ENCODE results near the gene JCHAIN. TPM values are rescaled to one million over a fixed set of nuclear protein-coding genes. Genes with fewer than 3 reads are reported as not detected.
A peak's percentile ranks its signal among the peaks of the same experiment; 100 is the strongest.

The JCHAIN gene
- polyA plus RNA-seq, 4 donors: 0.90 to 2,753 (median 108) TPM

DNA sequence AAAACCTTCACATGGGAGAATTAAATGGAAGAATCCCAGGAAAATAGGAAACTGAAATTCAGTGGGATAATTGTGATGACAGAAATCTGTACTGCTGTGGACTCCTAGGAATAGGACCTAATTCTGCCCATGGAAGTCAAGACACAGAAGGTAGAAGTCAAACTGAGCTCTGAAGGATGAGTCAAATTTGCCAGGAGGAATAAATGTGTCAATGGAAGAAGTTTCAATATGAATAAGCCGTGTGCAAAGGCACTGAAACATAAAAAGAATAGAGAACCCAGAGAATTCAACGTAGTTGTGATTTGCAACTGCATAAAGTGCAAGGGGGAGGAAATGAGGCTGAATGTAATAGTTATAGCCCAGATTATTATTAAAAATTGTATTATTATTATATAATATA, 26.1 kb downstream of the JCHAIN start:
- Histone ChIP-seq H3K27me3 (ENCODE audit: control insufficient read depth in 3 of 3, insufficient read depth in 3 of 3, low read length in 3 of 3) (no peaks in the 10 kb centered on the region), H3K27ac (ENCODE audit: low read depth in 1 of 3, low read length in 2 of 3) (no peak overlapping the region), H3K9me3 (ENCODE audit: control insufficient read depth in 2 of 2, insufficient read depth in 1 of 2, low read depth in 1 of 2, low read length in 1 of 2) (peaks cover 0 to 9% of the 10 kb centered on the region in 2 donors), H3K4me3 (ENCODE audit: low read depth in 1 of 3, low read length in 3 of 3) (no peak overlapping the region), H3K4me1 (ENCODE audit: control insufficient read depth in 3 of 3, insufficient read depth in 2 of 3, low read depth in 1 of 3, low read length in 2 of 3) (peaks cover 0 to 3% (median 0%) of the 10 kb centered on the region in 3 donors), H3K36me3 (ENCODE audit: control insufficient read depth in 3 of 3, insufficient read depth in 2 of 3, low read depth in 1 of 3, low read length in 3 of 3) (no peaks in the 10 kb centered on the region)
- FAIRE-seq: no peak
- WGBS, 3 donors: 73 to 95% (median 77%) methylated on average over 2 of the region's 2 CpGs
- no peak for DNase-seq

- WGBS, 3 donors: 27 to 43% (median 34%) methylated on average over 8 of the region's 8 CpGs
- Histone ChIP-seq H3K27me3 (ENCODE audit: control insufficient read depth in 3 of 3, insufficient read depth in 3 of 3, low read length in 3 of 3) (no peaks in the 10 kb centered on the region), H3K36me3 (ENCODE audit: control insufficient read depth in 3 of 3, insufficient read depth in 2 of 3, low read depth in 1 of 3, low read length in 3 of 3) (no peaks in the 10 kb centered on the region), H3K4me1 (ENCODE audit: control insufficient read depth in 3 of 3, insufficient read depth in 2 of 3, low read depth in 1 of 3, low read length in 2 of 3) (peaks cover 0 to 3% (median 0%) of the 10 kb centered on the region in 3 donors), H3K4me3 (ENCODE audit: low read depth in 1 of 3, low read length in 3 of 3) (no peak overlapping the region), H3K9me3 (ENCODE audit: control insufficient read depth in 2 of 2, insufficient read depth in 1 of 2, low read depth in 1 of 2, low read length in 1 of 2) (no peaks in the 10 kb centered on the region), H3K27ac (ENCODE audit: low read depth in 1 of 3, low read length in 2 of 3) (peak overlapping the region in 1 of 3 donors; percentile 58)
- no peak for FAIRE-seq
- peak; percentile 18 to 57 for DNase-seq
Observed at GRCh38 chr4:70637239-70637913, 28.9 kb downstream of the JCHAIN start.

GRCh38 chr4:70634482-70634881, 31.8 kb downstream of the JCHAIN start:
- no peak overlapping the region for H3K4me3 ChIP-seq (ENCODE audit: low read depth in 1 of 3, low read length in 3 of 3)
- FAIRE-seq (no peak), DNase-seq (no peak)
- H3K36me3 ChIP-seq (ENCODE audit: control insufficient read depth in 3 of 3, insufficient read depth in 2 of 3, low read depth in 1 of 3, low read length in 3 of 3): no peaks in the 10 kb centered on the region
- H3K27ac ChIP-seq (ENCODE audit: low read depth in 1 of 3, low read length in 2 of 3): no peak overlapping the region
- WGBS, 3 donors: 67 to 79% (median 70%) methylated on average over 5 of the region's 5 CpGs
- peaks cover 0 to 3% (median 0%) of the 10 kb centered on the region in 3 donors for H3K4me1 ChIP-seq (ENCODE audit: control insufficient read depth in 3 of 3, insufficient read depth in 2 of 3, low read depth in 1 of 3, low read length in 2 of 3)
- no peaks in the 10 kb centered on the region for H3K27me3 ChIP-seq (ENCODE audit: control insufficient read depth in 3 of 3, insufficient read depth in 3 of 3, low read length in 3 of 3)
- no peaks in the 10 kb centered on the region for H3K9me3 ChIP-seq (ENCODE audit: control insufficient read depth in 2 of 2, insufficient read depth in 1 of 2, low read depth in 1 of 2, low read length in 1 of 2)

DNA sequence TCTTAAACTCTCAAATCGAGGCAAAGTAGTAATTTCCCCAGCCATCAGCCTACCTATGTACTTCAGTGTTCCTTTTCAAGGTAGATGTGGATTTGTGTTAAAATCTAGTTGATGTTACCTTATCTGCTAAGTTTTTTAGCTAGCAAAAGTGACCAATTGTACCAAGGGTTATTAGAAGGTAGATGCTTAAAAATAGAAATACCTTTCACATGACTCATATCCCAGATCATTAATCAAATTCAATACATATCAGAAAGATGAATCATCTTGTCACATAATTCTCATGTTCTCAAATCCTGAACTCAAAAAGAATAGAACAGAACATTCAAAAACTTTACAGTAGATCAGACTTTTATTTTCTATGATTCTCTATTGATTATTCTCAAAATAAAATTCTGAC, 34.3 kb downstream of the JCHAIN start:
- H3K4me3 ChIP-seq (ENCODE audit: low read depth in 1 of 3, low read length in 3 of 3): no peak overlapping the region
- H3K36me3 ChIP-seq (ENCODE audit: control insufficient read depth in 3 of 3, insufficient read depth in 2 of 3, low read depth in 1 of 3, low read length in 3 of 3): no peaks in the 10 kb centered on the region
- DNase-seq: no peak
- 74 to 86% (median 83%) methylated on average over 1 of the region's 1 CpG for WGBS, 3 donors
- no peak for FAIRE-seq
- H3K27ac ChIP-seq (ENCODE audit: low read depth in 1 of 3, low read length in 2 of 3): no peak overlapping the region
- H3K27me3 ChIP-seq (ENCODE audit: control insufficient read depth in 3 of 3, insufficient read depth in 3 of 3, low read length in 3 of 3): no peaks in the 10 kb centered on the region
- H3K9me3 ChIP-seq (ENCODE audit: control insufficient read depth in 2 of 2, insufficient read depth in 1 of 2, low read depth in 1 of 2, low read length in 1 of 2): no peaks in the 10 kb centered on the region
- H3K4me1 ChIP-seq (ENCODE audit: control insufficient read depth in 3 of 3, insufficient read depth in 2 of 3, low read depth in 1 of 3, low read length in 2 of 3): no peaks in the 10 kb centered on the region

- 72 to 83% (median 77%) methylated on average over 3 of the region's 3 CpGs for WGBS, 3 donors
- DNase-seq (no peak), FAIRE-seq (no peak)
- Histone ChIP-seq H3K36me3 (ENCODE audit: control insufficient read depth in 3 of 3, insufficient read depth in 2 of 3, low read depth in 1 of 3, low read length in 3 of 3) (no peaks in the 10 kb centered on the region), H3K27me3 (ENCODE audit: control insufficient read depth in 3 of 3, insufficient read depth in 3 of 3, low read length in 3 of 3) (no peaks in the 10 kb centered on the region), H3K9me3 (ENCODE audit: control insufficient read depth in 2 of 2, insufficient read depth in 1 of 2, low read depth in 1 of 2, low read length in 1 of 2) (no peaks in the 10 kb centered on the region), H3K27ac (ENCODE audit: low read depth in 1 of 3, low read length in 2 of 3) (no peak overlapping the region), H3K4me3 (ENCODE audit: low read depth in 1 of 3, low read length in 3 of 3) (no peak overlapping the region), H3K4me1 (ENCODE audit: control insufficient read depth in 3 of 3, insufficient read depth in 2 of 3, low read depth in 1 of 3, low read length in 2 of 3) (no peaks in the 10 kb centered on the region)
Observed at GRCh38 chr4:70630162-70630561, 36.1 kb downstream of the JCHAIN start.

- Histone ChIP-seq H3K4me3 (ENCODE audit: low read depth in 1 of 3, low read length in 3 of 3) (no peak overlapping the region), H3K27me3 (ENCODE audit: control insufficient read depth in 3 of 3, insufficient read depth in 3 of 3, low read length in 3 of 3) (no peaks in the 10 kb centered on the region), H3K4me1 (ENCODE audit: control insufficient read depth in 3 of 3, insufficient read depth in 2 of 3, low read depth in 1 of 3, low read length in 2 of 3) (no peaks in the 10 kb centered on the region), H3K27ac (ENCODE audit: low read depth in 1 of 3, low read length in 2 of 3) (no peak overlapping the region), H3K9me3 (ENCODE audit: control insufficient read depth in 2 of 2, insufficient read depth in 1 of 2, low read depth in 1 of 2, low read length in 1 of 2) (no peaks in the 10 kb centered on the region), H3K36me3 (ENCODE audit: control insufficient read depth in 3 of 3, insufficient read depth in 2 of 3, low read depth in 1 of 3, low read length in 3 of 3) (no peaks in the 10 kb centered on the region)
- 71 to 88% (median 86%) methylated on average over 1 of the region's 1 CpG for WGBS, 3 donors
- FAIRE-seq: peak; percentile 47
- DNase-seq: no peak
Observed at GRCh38 chr4:70629469-70630090, 36.7 kb downstream of the JCHAIN start.

DNA sequence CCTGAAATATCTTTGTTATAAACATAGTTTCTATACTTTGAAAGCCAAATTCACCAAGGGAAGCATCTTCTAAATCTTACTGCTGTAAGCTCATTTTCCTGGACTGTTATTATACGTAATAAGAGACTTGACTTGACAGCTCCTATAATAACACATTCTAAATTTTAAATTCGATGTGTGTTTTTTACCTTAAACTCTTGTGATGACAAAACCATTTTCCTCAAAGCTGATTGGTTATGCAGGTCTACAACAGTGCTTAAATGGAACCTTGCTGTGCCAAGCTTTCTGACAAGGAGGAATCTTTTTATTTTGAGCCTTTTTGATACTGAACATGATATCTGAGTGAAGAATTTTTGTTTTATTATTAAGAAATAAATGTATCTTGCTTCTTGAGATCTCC, 37.9 kb downstream of the JCHAIN start, which contains the start of gene ENAM:
ENAM (plus strand) TSS at position 301 of the 400 bp plus-strand sequence. CDS start 757 bp downstream, outside the sequence.
- no peaks in the 10 kb centered on the region for H3K9me3 ChIP-seq (ENCODE audit: control insufficient read depth in 2 of 2, insufficient read depth in 1 of 2, low read depth in 1 of 2, low read length in 1 of 2)
- 92 to 93% (median 92%) methylated on average over 2 of the region's 2 CpGs for WGBS, 3 donors
- FAIRE-seq: no peak
- no peaks in the 10 kb centered on the region for H3K27me3 ChIP-seq (ENCODE audit: control insufficient read depth in 3 of 3, insufficient read depth in 3 of 3, low read length in 3 of 3)
- H3K4me1 ChIP-seq (ENCODE audit: control insufficient read depth in 3 of 3, insufficient read depth in 2 of 3, low read depth in 1 of 3, low read length in 2 of 3): no peaks in the 10 kb centered on the region
- no peak within 1 kb of the TSS for H3K4me3 ChIP-seq (ENCODE audit: low read depth in 1 of 3, low read length in 3 of 3)
- no peak within 1 kb of the TSS for H3K27ac ChIP-seq (ENCODE audit: low read depth in 1 of 3, low read length in 2 of 3)
- no peak for DNase-seq
- no peaks in the 10 kb centered on the region for H3K36me3 ChIP-seq (ENCODE audit: control insufficient read depth in 3 of 3, insufficient read depth in 2 of 3, low read depth in 1 of 3, low read length in 3 of 3)

DNA sequence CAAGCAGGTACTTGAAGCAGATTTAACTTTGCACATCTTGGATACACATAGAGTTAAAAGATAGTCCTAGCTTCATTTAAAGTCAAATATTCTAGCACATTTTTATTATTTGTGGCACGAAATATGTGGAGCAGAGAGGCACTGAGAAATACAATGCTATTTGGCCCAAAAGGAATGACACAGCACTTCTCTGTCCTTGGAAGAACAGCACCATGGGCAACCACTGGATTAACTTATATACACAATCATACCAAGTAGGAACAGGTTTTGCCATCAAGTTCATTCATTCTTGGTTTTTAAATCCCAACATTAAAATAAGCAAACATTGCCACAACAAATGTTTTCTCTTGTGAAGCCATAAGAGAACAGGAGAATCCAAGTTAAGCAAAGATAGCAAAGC, 38.7 kb downstream of the JCHAIN start:
- no peak for FAIRE-seq

More for the DNA sequence above, 38.7 kb downstream of the JCHAIN start:
- H3K27ac ChIP-seq (ENCODE audit: low read depth in 1 of 3, low read length in 2 of 3): no peak overlapping the region
- no peak for DNase-seq
- H3K27me3 ChIP-seq (ENCODE audit: control insufficient read depth in 3 of 3, insufficient read depth in 3 of 3, low read length in 3 of 3): no peaks in the 10 kb centered on the region
- no peaks in the 10 kb centered on the region for H3K4me1 ChIP-seq (ENCODE audit: control insufficient read depth in 3 of 3, insufficient read depth in 2 of 3, low read depth in 1 of 3, low read length in 2 of 3)
- no peaks in the 10 kb centered on the region for H3K9me3 ChIP-seq (ENCODE audit: control insufficient read depth in 2 of 2, insufficient read depth in 1 of 2, low read depth in 1 of 2, low read length in 1 of 2)
- 88 to 96% (median 94%) methylated on average over 1 of the region's 1 CpG for WGBS, 3 donors
- no peaks in the 10 kb centered on the region for H3K36me3 ChIP-seq (ENCODE audit: control insufficient read depth in 3 of 3, insufficient read depth in 2 of 3, low read depth in 1 of 3, low read length in 3 of 3)
- no peak overlapping the region for H3K4me3 ChIP-seq (ENCODE audit: low read depth in 1 of 3, low read length in 3 of 3)

All from small intestine (tissue), 7 donors.